OCI-LY1 (cell line): ENCODE measurements around the gene ADAMTS10.

Experiments
- EZH2 ChIP-seq: fragments of 200-600 bp; sonication (generic), shearing (Covaris generic); IDR thresholded peaks from 2 replicates; pipeline ENCODE4 v1.8.0; 2017; ENCODE audit warnings: borderline replicate concordance, mixed run types, mild to moderate bottlenecking, antibody characterized with exemption, low read length, moderate library complexity, mixed read lengths
- TF ChIP-seq, protein P1 (sequence below): fragments of 200-600 bp; sonication (generic), shearing (Covaris generic); IDR thresholded peaks from 2 replicates; pipeline ENCODE4 v1.5.1; 2017; ENCODE audit warnings: mild to moderate bottlenecking, antibody characterized with exemption, low read length, moderate library complexity, mixed read lengths

DNA sequence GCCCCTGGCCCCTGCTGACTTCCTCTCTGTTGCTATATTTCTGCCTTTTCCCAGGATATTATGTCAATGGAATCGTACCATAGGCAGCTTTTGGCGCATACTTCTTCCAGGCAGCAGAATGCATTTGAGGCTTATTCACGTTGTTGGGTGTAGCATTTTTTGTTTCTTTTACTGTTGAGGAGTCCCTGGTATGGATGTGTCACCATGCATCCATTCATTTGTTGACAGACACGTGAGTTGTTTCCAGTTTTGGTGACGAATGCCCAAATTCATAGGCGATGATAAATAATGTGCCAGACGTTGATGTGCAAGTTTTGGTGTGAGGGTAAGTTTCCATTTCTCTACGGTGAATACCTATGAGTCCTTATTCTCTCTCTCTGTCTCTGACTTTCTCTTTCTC, 24.9 kb upstream of the ADAMTS10 start:
- TF ChIP-seq, protein P1, sequence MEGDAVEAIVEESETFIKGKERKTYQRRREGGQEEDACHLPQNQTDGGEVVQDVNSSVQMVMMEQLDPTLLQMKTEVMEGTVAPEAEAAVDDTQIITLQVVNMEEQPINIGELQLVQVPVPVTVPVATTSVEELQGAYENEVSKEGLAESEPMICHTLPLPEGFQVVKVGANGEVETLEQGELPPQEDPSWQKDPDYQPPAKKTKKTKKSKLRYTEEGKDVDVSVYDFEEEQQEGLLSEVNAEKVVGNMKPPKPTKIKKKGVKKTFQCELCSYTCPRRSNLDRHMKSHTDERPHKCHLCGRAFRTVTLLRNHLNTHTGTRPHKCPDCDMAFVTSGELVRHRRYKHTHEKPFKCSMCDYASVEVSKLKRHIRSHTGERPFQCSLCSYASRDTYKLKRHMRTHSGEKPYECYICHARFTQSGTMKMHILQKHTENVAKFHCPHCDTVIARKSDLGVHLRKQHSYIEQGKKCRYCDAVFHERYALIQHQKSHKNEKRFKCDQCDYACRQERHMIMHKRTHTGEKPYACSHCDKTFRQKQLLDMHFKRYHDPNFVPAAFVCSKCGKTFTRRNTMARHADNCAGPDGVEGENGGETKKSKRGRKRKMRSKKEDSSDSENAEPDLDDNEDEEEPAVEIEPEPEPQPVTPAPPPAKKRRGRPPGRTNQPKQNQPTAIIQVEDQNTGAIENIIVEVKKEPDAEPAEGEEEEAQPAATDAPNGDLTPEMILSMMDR: no peak
- TF ChIP-seq EZH2: no peak
